Peyer's patch (tissue), 4 donors: ENCODE results near the gene ANKMY2. TPM values are rescaled to one million over a fixed set of nuclear protein-coding genes. Genes with fewer than 3 reads are reported as not detected.

ENCODE experiments used
- DNase-seq, 3 donors: peaks; one replicate each; pipeline ENCODE4 v3.0.0-alpha.2; 2017 to 2019
- H3K27ac ChIP-seq, 4 donors: fragments of 200-600 bp; sonication (generic); one replicate each; pipeline ENCODE4 v1.5.1; 2016 to 2019
- H3K27me3 ChIP-seq, 2 donors: fragments of 200-600 bp; sonication (generic); one replicate each; pipeline ENCODE4 v1.5.1; 2019
- H3K36me3 ChIP-seq, 3 donors: fragments of 200-600 bp; sonication (generic); one replicate each; pipeline ENCODE4 v1.5.1; 2016 to 2019
- H3K4me1 ChIP-seq, 4 donors: fragments of 200-600 bp; sonication (generic); one replicate each; pipeline ENCODE4 v1.5.1; 2016 to 2019
- H3K4me3 ChIP-seq, 4 donors: fragments of 200-600 bp; sonication (generic); 1 replicate in 3 of 4; 2 replicates in 1 of 4; pipeline ENCODE4 v1.5.1; 2016 to 2019; ENCODE audit warnings: mild to moderate bottlenecking in 1 of 4
- H3K9me3 ChIP-seq, 4 donors: fragments of 200-600 bp; sonication (generic); one replicate each; pipeline ENCODE4 v1.5.1; 2016 to 2019; ENCODE audit warnings: mild to moderate bottlenecking in 1 of 4
- POLR2A ChIP-seq, 2 donors: fragments of 450-650 bp; IDR thresholded peaks; one replicate each; pipeline ENCODE4 v1.5.1; 2017; ENCODE audit warnings: antibody characterized with exemption in 2 of 2, mild to moderate bottlenecking in 2 of 2, moderate library complexity in 2 of 2
- total RNA-seq, 4 donors: library from RNA; depleted of rRNA; stranded (reverse); fragments of >200 nt; gene quantifications; one replicate each; pipeline ENCODE4 v1.1.0, GENCODE V29; 2016
- TF ChIP-seq, protein P1 (sequence below), 6 experiments: fragments of 450-650 bp in 4 of 6; fragments of 200-600 bp in 2 of 6; sonication (generic) in 1 of 6; IDR thresholded peaks; one replicate each; pipeline ENCODE4 v1.5.1; 2017 to 2019; ENCODE audit warnings: antibody characterized with exemption in 6 of 6, mild to moderate bottlenecking in 3 of 6, moderate library complexity in 1 of 6

ANKMY2 gene
- total RNA-seq, 4 donors from 2014 or later = 19.3 to 21.5 (median 20.5) TPM

DNA sequence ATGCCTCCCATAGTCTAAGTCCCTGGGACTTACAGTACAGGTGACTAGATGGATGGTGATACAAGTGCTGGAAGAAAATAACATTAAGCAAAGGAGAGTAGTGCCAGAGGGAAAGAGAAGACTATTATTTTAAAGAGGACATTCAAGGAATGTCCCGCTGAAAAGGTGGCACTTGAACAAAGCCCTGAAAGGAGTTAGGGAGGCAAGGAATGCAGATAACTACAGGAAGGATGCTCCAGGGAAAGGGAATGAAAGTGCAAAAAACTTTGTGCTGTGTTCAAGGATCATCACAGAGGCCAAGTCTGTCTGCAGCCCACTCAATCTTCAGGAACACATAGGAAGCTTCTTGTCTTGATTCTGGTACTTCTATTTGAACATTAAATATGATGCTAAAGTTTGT is 14.9 kb downstream of the ANKMY2 start:
- DNase-seq = no peak
- no peaks in the 10 kb centered on the region for H3K9me3 ChIP-seq
- H3K27me3 ChIP-seq = no peaks in the 10 kb centered on the region
- no peak for TF ChIP-seq POLR2A (IDR thresholded peaks at IDR 0.05)
- TF ChIP-seq, protein P1, sequence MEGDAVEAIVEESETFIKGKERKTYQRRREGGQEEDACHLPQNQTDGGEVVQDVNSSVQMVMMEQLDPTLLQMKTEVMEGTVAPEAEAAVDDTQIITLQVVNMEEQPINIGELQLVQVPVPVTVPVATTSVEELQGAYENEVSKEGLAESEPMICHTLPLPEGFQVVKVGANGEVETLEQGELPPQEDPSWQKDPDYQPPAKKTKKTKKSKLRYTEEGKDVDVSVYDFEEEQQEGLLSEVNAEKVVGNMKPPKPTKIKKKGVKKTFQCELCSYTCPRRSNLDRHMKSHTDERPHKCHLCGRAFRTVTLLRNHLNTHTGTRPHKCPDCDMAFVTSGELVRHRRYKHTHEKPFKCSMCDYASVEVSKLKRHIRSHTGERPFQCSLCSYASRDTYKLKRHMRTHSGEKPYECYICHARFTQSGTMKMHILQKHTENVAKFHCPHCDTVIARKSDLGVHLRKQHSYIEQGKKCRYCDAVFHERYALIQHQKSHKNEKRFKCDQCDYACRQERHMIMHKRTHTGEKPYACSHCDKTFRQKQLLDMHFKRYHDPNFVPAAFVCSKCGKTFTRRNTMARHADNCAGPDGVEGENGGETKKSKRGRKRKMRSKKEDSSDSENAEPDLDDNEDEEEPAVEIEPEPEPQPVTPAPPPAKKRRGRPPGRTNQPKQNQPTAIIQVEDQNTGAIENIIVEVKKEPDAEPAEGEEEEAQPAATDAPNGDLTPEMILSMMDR (IDR thresholded peaks at IDR 0.05) = no peak
- no peak overlapping the region for H3K4me3 ChIP-seq
- peaks cover 0 to 4% (median 0%) of the 10 kb centered on the region in 3 donors for H3K36me3 ChIP-seq
- no peak overlapping the region for H3K27ac ChIP-seq
- H3K4me1 ChIP-seq = peaks cover 0 to 14% (median 0%) of the 10 kb centered on the region in 4 donors

DNA sequence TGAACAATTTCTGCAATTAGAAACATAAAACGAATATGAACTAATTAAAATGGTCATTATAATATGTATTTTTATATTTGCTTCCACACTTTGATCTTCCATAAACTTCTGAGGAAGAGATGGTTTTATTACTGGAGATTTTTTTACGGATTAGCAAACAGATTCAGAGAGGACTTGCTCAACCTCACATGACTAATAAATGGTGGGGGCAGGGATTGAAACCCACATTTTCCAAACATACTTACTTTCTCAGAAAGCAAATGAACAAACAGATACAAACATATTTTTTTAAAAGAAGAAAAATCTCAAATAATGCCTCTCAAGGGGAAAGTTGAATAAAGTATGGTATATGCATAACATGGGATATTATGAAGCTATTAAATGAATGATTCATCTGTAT is 18.3 kb downstream of the ANKMY2 start:
- no peak for DNase-seq

DNA sequence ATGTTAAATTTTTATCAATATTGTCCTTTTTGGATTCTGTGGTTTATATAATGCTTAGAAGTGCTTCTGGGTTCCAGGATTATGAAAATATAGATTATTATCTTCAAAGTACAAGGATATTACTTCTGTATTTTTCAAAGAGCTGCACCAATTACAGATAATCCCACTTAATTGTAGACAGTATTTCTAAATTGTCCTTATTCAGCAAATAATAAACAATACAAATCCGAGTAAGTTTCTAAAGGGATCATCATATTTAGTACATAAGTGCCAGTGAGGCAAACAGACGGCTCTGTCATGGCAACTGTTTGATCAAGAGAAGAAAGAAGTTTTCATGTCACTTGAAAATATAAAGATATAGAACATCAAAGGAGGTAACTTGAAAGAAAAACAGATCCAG is 19.2 kb downstream of the ANKMY2 start:
- Histone ChIP-seq H3K4me3 (no peak overlapping the region), H3K27me3 (no peaks in the 10 kb centered on the region), H3K9me3 (no peaks in the 10 kb centered on the region), H3K36me3 (peaks cover 0 to 41% (median 0%) of the 10 kb centered on the region in 3 donors), H3K4me1 (no peaks in the 10 kb centered on the region), H3K27ac (no peak overlapping the region)
- TF ChIP-seq, protein P1 (IDR thresholded peaks at IDR 0.05) = no peak
- TF ChIP-seq POLR2A (IDR thresholded peaks at IDR 0.05) = no peak
- no peak for DNase-seq

More for the DNA sequence above, 18.3 kb downstream of the ANKMY2 start:
- H3K27ac ChIP-seq = no peak overlapping the region
- H3K9me3 ChIP-seq = no peaks in the 10 kb centered on the region
- H3K36me3 ChIP-seq = peaks cover 0 to 33% (median 0%) of the 10 kb centered on the region in 3 donors
- no peak overlapping the region for H3K4me3 ChIP-seq
- no peaks in the 10 kb centered on the region for H3K4me1 ChIP-seq
- no peaks in the 10 kb centered on the region for H3K27me3 ChIP-seq
- no peak for TF ChIP-seq POLR2A (IDR thresholded peaks at IDR 0.05)
- TF ChIP-seq, protein P1 (IDR thresholded peaks at IDR 0.05) = no peak

DNA sequence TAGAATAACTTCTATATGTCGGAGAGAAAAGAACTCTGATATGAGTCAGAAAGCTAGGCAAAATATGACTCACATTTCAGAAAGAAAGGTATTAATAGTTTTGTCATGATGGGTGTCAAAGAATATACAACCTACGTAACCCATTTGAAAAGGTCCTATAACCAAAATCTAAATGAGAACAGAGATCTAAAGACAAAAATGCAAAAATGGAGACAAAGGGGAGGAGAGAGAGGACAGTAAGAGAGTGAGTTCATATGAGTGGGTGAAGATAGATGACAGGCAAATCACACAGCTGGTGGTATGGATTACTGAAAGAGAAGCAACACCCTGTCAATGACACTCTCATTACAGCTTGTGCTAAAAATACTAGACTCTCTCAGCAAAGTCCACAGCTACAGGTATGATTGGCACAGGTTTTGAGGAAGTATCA is 25.6 kb downstream of the ANKMY2 start:
- Histone ChIP-seq H3K36me3 (peaks cover 0 to 74% (median 0%) of the 10 kb centered on the region in 3 donors), H3K27me3 (no peaks in the 10 kb centered on the region), H3K4me1 (no peaks in the 10 kb centered on the region), H3K27ac (no peak overlapping the region), H3K9me3 (no peaks in the 10 kb centered on the region), H3K4me3 (no peak overlapping the region)
- no peak for DNase-seq
- TF ChIP-seq POLR2A (IDR thresholded peaks at IDR 0.05) = no peak
- TF ChIP-seq, protein P1 (IDR thresholded peaks at IDR 0.05) = no peak

DNA sequence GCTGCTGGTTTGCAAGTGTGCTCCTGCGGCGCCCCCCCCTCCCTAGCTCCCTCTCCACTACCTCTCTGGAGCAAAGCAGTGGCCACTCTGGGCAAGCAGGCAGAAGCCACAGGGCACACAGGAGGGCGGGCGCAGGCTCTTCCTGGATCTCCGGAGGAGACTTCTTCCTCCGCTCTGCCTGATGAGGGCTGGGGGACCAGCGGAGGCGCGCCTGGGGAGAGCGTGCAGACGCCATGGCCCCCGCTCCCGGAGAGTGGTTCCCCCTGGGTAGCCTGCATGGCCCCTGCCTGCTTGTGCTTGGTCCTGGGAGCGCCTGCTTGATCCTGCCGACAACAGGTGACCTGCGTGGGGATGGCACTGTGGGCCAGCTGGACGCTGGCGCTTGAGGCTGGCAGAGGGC is 29.0 kb downstream of the ANKMY2 start:
- no peak overlapping the region for H3K27ac ChIP-seq
- TF ChIP-seq, protein P1 (IDR thresholded peaks at IDR 0.05) = no peak
- TF ChIP-seq POLR2A (IDR thresholded peaks at IDR 0.05) = no peak
- H3K36me3 ChIP-seq = peaks cover 0 to 58% (median 0%) of the 10 kb centered on the region in 3 donors
- no peaks in the 10 kb centered on the region for H3K27me3 ChIP-seq
- no peaks in the 10 kb centered on the region for H3K4me1 ChIP-seq
- H3K9me3 ChIP-seq = no peaks in the 10 kb centered on the region
- no peak overlapping the region for H3K4me3 ChIP-seq
- no peak for DNase-seq

DNA sequence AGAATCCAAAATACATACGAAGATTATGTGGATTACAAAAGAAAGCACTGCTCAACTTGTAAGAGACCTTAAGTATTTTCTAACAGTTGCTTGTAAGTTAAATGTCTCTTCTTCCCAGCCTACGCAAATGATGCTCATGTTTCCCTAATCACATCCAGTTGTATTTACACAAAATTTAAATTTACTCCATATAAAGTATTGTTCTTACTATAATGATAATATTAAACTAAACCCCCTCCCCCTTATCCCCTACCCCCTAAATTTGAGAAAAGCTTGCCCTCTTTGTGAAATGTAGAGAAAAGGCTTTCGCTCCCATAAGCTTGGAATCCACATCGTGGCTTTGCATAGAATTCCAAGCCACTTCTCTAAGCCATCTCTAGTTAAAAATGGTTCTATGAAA is 29.4 kb downstream of the ANKMY2 start:
- Histone ChIP-seq H3K27ac (no peak overlapping the region), H3K9me3 (no peaks in the 10 kb centered on the region), H3K36me3 (peaks cover 0 to 54% (median 0%) of the 10 kb centered on the region in 3 donors), H3K4me3 (no peak overlapping the region), H3K4me1 (no peaks in the 10 kb centered on the region), H3K27me3 (no peaks in the 10 kb centered on the region)
- no peak for TF ChIP-seq POLR2A (IDR thresholded peaks at IDR 0.05)
- TF ChIP-seq, protein P1 (IDR thresholded peaks at IDR 0.05) = no peak
- DNase-seq = no peak
